Vagina (tissue), 2 donors: ENCODE measurements around the gene DHRS7C. TPM values are rescaled to one million over a fixed set of nuclear protein-coding genes. Genes with fewer than 3 reads are reported as not detected.

Experiments
- DNase-seq, 2 donors: peaks; one replicate each; pipeline ENCODE4 v3.0.0-alpha.2; 2017; ENCODE audit errors: extremely low spot score in 2 of 2
- H3K27ac ChIP-seq: fragments of 200-600 bp; sonication (generic); one replicate; pipeline ENCODE4 v1.5.1; 2019
- H3K27me3 ChIP-seq: fragments of 200-600 bp; sonication (generic); one replicate; pipeline ENCODE4 v1.5.1; 2019
- H3K36me3 ChIP-seq, 2 donors: fragments of 200-600 bp; sonication (generic); one replicate each; pipeline ENCODE4 v1.5.1; 2017 to 2019
- H3K4me1 ChIP-seq: fragments of 200-600 bp; sonication (generic); one replicate; pipeline ENCODE4 v1.5.1; 2019
- H3K4me3 ChIP-seq, 2 donors: fragments of 200-600 bp; sonication (generic); 1 replicate in 1 of 2; 2 replicates in 1 of 2; pipeline ENCODE4 v1.5.1; 2016 to 2019
- H3K9me3 ChIP-seq: fragments of 200-600 bp; sonication (generic); one replicate; pipeline ENCODE4 v1.5.1; 2019
- CTCF ChIP-seq, 3 experiments: fragments of 450-650 bp in 2 of 3; fragments of 200-600 bp in 1 of 3; sonication (generic) in 1 of 3; IDR thresholded peaks; one replicate each; pipeline ENCODE4 v1.5.1; 2017 to 2019; ENCODE audit warnings: antibody characterized with exemption in 3 of 3, mild to moderate bottlenecking in 2 of 3, moderate library complexity in 2 of 3
- POLR2A ChIP-seq, 2 donors: fragments of 450-650 bp; IDR thresholded peaks; one replicate each; pipeline ENCODE4 v1.6.1; 2017; ENCODE audit warnings: antibody characterized with exemption in 2 of 2, mild to moderate bottlenecking in 2 of 2, moderate library complexity in 2 of 2
- POLR2AphosphoS5 ChIP-seq, 2 donors: sonication (generic); formaldehyde crosslinking; IDR thresholded peaks; one replicate each; pipeline ENCODE4 v1.9.0; 2017; ENCODE audit warnings: antibody characterized with exemption in 2 of 2, mild to moderate bottlenecking in 2 of 2, low read depth in 1 of 2; ENCODE audit not compliant: insufficient read depth in 1 of 2
- intact Hi-C: fragments of 100-400 bp; cut with DNase I; formaldehyde crosslinking; loops from one replicate; pipeline ENCODE4 v1.15.1; 2023
- total RNA-seq: library from RNA; depleted of rRNA; stranded (reverse); fragments of >200 nt; gene quantifications from one replicate; pipeline ENCODE4 v1.2.3, GENCODE V29; 2016

The DHRS7C gene
- total RNA-seq, 1 donor from 2014 or later = not detected

DNA sequence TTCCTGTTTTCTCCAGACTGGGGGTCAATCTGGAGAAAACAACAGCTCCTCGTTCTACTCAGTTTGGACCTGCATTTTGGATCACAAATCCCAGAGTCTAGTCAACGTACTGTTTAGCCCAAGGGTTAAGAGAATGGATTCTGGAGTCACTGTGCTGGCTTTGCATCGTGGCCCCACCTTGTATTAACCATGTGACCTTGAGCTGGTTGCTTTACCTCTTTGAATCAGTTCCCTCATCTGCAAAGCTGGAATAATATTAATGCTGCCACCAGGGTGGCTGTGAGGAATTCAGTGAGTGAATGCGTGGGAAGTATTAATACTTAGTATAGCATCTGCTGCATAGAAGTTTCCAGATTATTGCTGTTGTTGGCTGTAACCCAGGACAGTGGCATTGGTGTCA is 11.3 kb upstream of the DHRS7C start:
- no peaks in the 10 kb centered on the region for H3K9me3 ChIP-seq
- no peaks in the 10 kb centered on the region for H3K36me3 ChIP-seq
- H3K27me3 ChIP-seq = no peaks in the 10 kb centered on the region
- no peak overlapping the region for H3K4me3 ChIP-seq
- intact Hi-C loops = no loop called here
- H3K4me1 ChIP-seq = no peaks in the 10 kb centered on the region
- DNase-seq = no peak
- no peak overlapping the region for H3K27ac ChIP-seq
- TF ChIP-seq POLR2AphosphoS5 (IDR thresholded peaks at IDR 0.05; ENCODE audit: insufficient read depth in 1 of 2, low read depth in 1 of 2) (no peak), CTCF (IDR thresholded peaks at IDR 0.05) (no peak), POLR2A (IDR thresholded peaks at IDR 0.05) (no peak)

DNA sequence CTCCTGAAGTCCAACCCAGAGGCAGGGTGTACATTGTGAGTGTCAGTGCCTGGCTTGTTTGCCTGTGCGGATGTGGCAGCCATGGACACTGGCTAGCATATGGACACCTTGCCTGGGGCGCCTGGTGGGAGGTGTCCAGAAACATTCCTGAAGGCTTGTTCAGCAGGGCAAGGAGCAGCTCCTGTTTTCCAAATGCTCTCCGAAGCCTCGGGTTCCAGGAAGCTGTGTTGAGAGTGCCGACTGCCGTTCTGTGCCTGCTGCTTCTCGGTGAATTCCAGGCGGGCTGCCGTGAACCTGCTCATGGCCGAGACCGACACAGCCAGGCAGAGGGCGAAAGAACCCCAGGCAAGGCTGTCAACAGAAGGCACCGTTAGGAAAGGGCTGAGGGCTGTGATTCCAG is 10.9 kb upstream of the DHRS7C start:
- H3K9me3 ChIP-seq = no peaks in the 10 kb centered on the region
- no peaks in the 10 kb centered on the region for H3K36me3 ChIP-seq
- H3K4me1 ChIP-seq = no peaks in the 10 kb centered on the region
- H3K4me3 ChIP-seq = no peak overlapping the region
- TF ChIP-seq POLR2AphosphoS5 (IDR thresholded peaks at IDR 0.05; ENCODE audit: insufficient read depth in 1 of 2, low read depth in 1 of 2) (no peak), CTCF (IDR thresholded peaks at IDR 0.05) (no peak), POLR2A (IDR thresholded peaks at IDR 0.05) (no peak)
- intact Hi-C loops = no loop called here
- H3K27ac ChIP-seq = no peak overlapping the region
- no peak for DNase-seq
- H3K27me3 ChIP-seq = no peaks in the 10 kb centered on the region

GRCh38 chr17:9801505-9801904 is 10.1 kb upstream of the DHRS7C start:
- TF ChIP-seq CTCF (IDR thresholded peaks at IDR 0.05) (no peak), POLR2AphosphoS5 (IDR thresholded peaks at IDR 0.05; ENCODE audit: insufficient read depth in 1 of 2, low read depth in 1 of 2) (no peak), POLR2A (IDR thresholded peaks at IDR 0.05) (no peak)
- Histone ChIP-seq H3K4me1 (no peaks in the 10 kb centered on the region), H3K9me3 (no peaks in the 10 kb centered on the region), H3K36me3 (no peaks in the 10 kb centered on the region), H3K27ac (no peak overlapping the region), H3K4me3 (no peak overlapping the region), H3K27me3 (no peaks in the 10 kb centered on the region)
- intact Hi-C loops = no loop called here
- no peak for DNase-seq

- no peak overlapping the region for H3K27ac ChIP-seq
- DNase-seq = no peak
- no peaks in the 10 kb centered on the region for H3K4me1 ChIP-seq
- no peak overlapping the region for H3K4me3 ChIP-seq
- intact Hi-C loops = no loop called here
- TF ChIP-seq POLR2AphosphoS5 (IDR thresholded peaks at IDR 0.05; ENCODE audit: insufficient read depth in 1 of 2, low read depth in 1 of 2) (no peak), CTCF (IDR thresholded peaks at IDR 0.05) (no peak), POLR2A (IDR thresholded peaks at IDR 0.05) (no peak)
- no peaks in the 10 kb centered on the region for H3K36me3 ChIP-seq
- no peaks in the 10 kb centered on the region for H3K27me3 ChIP-seq
- no peaks in the 10 kb centered on the region for H3K9me3 ChIP-seq
Observed at GRCh38 chr17:9798724-9799123, 7.3 kb upstream of the DHRS7C start.

DNA sequence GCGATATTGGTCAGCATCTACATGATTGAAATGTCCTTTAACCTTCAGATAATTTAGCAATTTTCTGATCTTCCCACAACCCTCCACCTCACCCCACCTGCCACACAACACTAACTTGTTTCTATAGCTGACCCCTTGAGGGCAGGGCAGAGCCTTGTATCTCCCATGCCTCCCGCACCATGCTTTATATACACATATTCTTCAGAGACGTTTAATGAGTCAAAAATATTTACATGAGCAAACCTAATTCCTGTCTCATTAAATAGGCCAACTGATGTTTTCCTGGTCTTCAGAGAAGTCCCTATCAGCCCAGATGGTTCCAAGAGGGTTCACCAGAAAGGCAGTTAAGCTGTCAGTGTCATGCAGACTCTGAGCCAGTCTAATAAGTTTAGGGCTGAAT is 6.6 kb upstream of the DHRS7C start:
- H3K4me1 ChIP-seq = no peaks in the 10 kb centered on the region
- intact Hi-C loops = no loop called here
- no peaks in the 10 kb centered on the region for H3K36me3 ChIP-seq
- no peak overlapping the region for H3K27ac ChIP-seq
- DNase-seq = no peak
- H3K9me3 ChIP-seq = no peaks in the 10 kb centered on the region
- no peaks in the 10 kb centered on the region for H3K27me3 ChIP-seq
- H3K4me3 ChIP-seq = no peak overlapping the region
- TF ChIP-seq CTCF (IDR thresholded peaks at IDR 0.05) = no peak
- TF ChIP-seq POLR2AphosphoS5 (IDR thresholded peaks at IDR 0.05; ENCODE audit: insufficient read depth in 1 of 2, low read depth in 1 of 2) = no peak
- no peak for TF ChIP-seq POLR2A (IDR thresholded peaks at IDR 0.05)
